ENCODE measurements around the gene CARS2.

GRCh38 chr13:110689041-110689440 lies 16.9 kb downstream of the CARS2 start:
- TF ChIP-seq CTCF (IDR thresholded peaks at IDR 0.05) (no peak), EP300 (IDR thresholded peaks at IDR 0.05) (no peak), POLR2A (IDR thresholded peaks at IDR 0.05) (no peak)

Measured in stomach (tissue), 4 donors.